Smooth muscle cell (in vitro differentiated cells): ENCODE measurements around the gene SOX6. TPM values are rescaled to one million over a fixed set of nuclear protein-coding genes. Genes with fewer than 3 reads are reported as not detected.
A peak's percentile ranks its signal among the peaks of the same experiment; 100 is the strongest.

Experiments used
- DNase-seq: peaks from one replicate; lab custom pipeline; 2025; ENCODE audit not compliant: unreplicated experiment; lab: John Stamatoyannopoulos, UW
- H2AFZ ChIP-seq: fragments of 200-600 bp; sonication (generic); 2 replicates; pipeline ENCODE4 v1.6.0; 2016; ENCODE audit warnings: antibody characterized with exemption, low read depth, mild to moderate bottlenecking
- H3F3A ChIP-seq: fragments of 200-600 bp; sonication (generic); 2 replicates; pipeline ENCODE4 v1.6.0; 2017; ENCODE audit warnings: antibody characterized with exemption, low read depth
- H3K27ac ChIP-seq: fragments of 200-600 bp; sonication (generic); 2 replicates; pipeline ENCODE4 v1.5.1; 2016; ENCODE audit warnings: low read depth, mild to moderate bottlenecking
- H3K27me3 ChIP-seq: fragments of 200-600 bp; sonication (generic); 2 replicates; pipeline ENCODE4 v1.6.1; 2016; ENCODE audit warnings: low read depth, mild to moderate bottlenecking
- H3K36me3 ChIP-seq: fragments of 200-600 bp; sonication (generic); 2 replicates; pipeline ENCODE4 v1.5.1; 2016; ENCODE audit warnings: low read depth
- H3K4me1 ChIP-seq: fragments of 200-600 bp; sonication (generic); 2 replicates; pipeline ENCODE4 v1.5.1; 2016; ENCODE audit warnings: low read depth
- H3K4me2 ChIP-seq: fragments of 200-600 bp; sonication (generic); 2 replicates; pipeline ENCODE4 v1.6.0; 2016; ENCODE audit warnings: mild to moderate bottlenecking
- H3K4me3 ChIP-seq: fragments of 200-600 bp; sonication (generic); 2 replicates; pipeline ENCODE4 v1.5.1; 2016; ENCODE audit warnings: mild to moderate bottlenecking
- H3K79me2 ChIP-seq: fragments of 200-600 bp; sonication (generic); 2 replicates; pipeline ENCODE4 v1.6.0; 2016; ENCODE audit warnings: low read depth, mild to moderate bottlenecking
- H3K9ac ChIP-seq: fragments of 200-600 bp; sonication (generic); 2 replicates; pipeline ENCODE4 v1.6.0; 2016; ENCODE audit warnings: low read depth
- H3K9me3 ChIP-seq: fragments of 200-600 bp; sonication (generic); replicated peaks from 2 replicates; pipeline ENCODE4 v1.5.1; 2016; ENCODE audit warnings: low read depth
- H4K20me1 ChIP-seq: fragments of 200-600 bp; sonication (generic); 2 replicates; pipeline ENCODE4 v1.6.0; 2016; ENCODE audit warnings: low read depth
- CTCF ChIP-seq: fragments of 200-600 bp; sonication (generic); IDR thresholded peaks from 2 replicates; pipeline ENCODE4 v1.5.1; 2017; ENCODE audit warnings: borderline replicate concordance, mild to moderate bottlenecking, antibody characterized with exemption; ENCODE audit not compliant: insufficient read depth, poor library complexity, severe bottlenecking
- WGBS: methylation state at CpG from one replicate; pipeline ENCODE4 v1.1.7; 2016; ENCODE audit warnings: low lambda C conversion rate; 5-methylcytosine and 5-hydroxymethylcytosine counted together
- polyA plus RNA-seq: library from polyadenylated mRNA; unstranded; fragments of >200 nt; fragmentation: Nextera tagmentation; extraction: Ambion mirVana; gene quantifications from 2 replicates; pipeline ENCODE4 v1.2.1, GENCODE V29; 2016
- total RNA-seq: library from RNA; depleted of rRNA; stranded (reverse); fragments of >200 nt; gene quantifications from 2 replicates; pipeline ENCODE4 v1.2.3, GENCODE V29; 2014

SOX6 gene
- total and polyA plus RNA-seq, 2 experiments from 2014 or later: 11.2 to 27.6 TPM

- no peaks in the 10 kb centered on the region for H3K9me3 ChIP-seq
- 47% methylated on average over 1 of the region's 1 CpG for WGBS
- H3K27ac ChIP-seq: peak overlapping the region; percentile 38
These were observed 353.4 kb downstream of the SOX6 start for GRCh38 chr11:16002942-16003341.

GRCh38 chr11:16001899-16002426 lies 354.4 kb downstream of the SOX6 start:
- H3K9me3 ChIP-seq: no peaks in the 10 kb centered on the region
- peaks cover 12% of the 10 kb centered on the region for H3F3A ChIP-seq
- H3K4me3 ChIP-seq: peak overlapping the region; percentile 14
- H3K9ac ChIP-seq: no peak overlapping the region
- H3K27ac ChIP-seq: peak overlapping the region; percentile 38
- peaks cover 11% of the 10 kb centered on the region for H3K4me1 ChIP-seq
- no peaks in the 10 kb centered on the region for H3K79me2 ChIP-seq
- peak overlapping the region; percentile 36 for H3K4me2 ChIP-seq
- peaks cover 4% of the 10 kb centered on the region for H4K20me1 ChIP-seq
- H2AFZ ChIP-seq: no peak overlapping the region
- H3K27me3 ChIP-seq: no peaks in the 10 kb centered on the region
- DNase-seq: no peak
- H3K36me3 ChIP-seq: no peaks in the 10 kb centered on the region
- WGBS: 8% methylated on average over 4 of the region's 4 CpGs
- no peak for TF ChIP-seq CTCF

More at GRCh38 chr11:16002942-16003341, 353.4 kb downstream of the SOX6 start:
- no peaks in the 10 kb centered on the region for H3K27me3 ChIP-seq
- peak overlapping the region; percentile 36 for H3K4me2 ChIP-seq
- no peaks in the 10 kb centered on the region for H3K79me2 ChIP-seq
- no peak overlapping the region for H3K4me3 ChIP-seq
- no peak for TF ChIP-seq CTCF
- no peak overlapping the region for H3K9ac ChIP-seq
- no peak for DNase-seq
- H3K4me1 ChIP-seq: peaks cover 11% of the 10 kb centered on the region
- no peaks in the 10 kb centered on the region for H3K36me3 ChIP-seq
- H4K20me1 ChIP-seq: peaks cover 4% of the 10 kb centered on the region
- peaks cover 12% of the 10 kb centered on the region for H3F3A ChIP-seq
- H2AFZ ChIP-seq: no peak overlapping the region

- no peak overlapping the region for H3K9ac ChIP-seq
- H3K27me3 ChIP-seq: no peaks in the 10 kb centered on the region
- H2AFZ ChIP-seq: no peak overlapping the region
- no peak for DNase-seq
- no peaks in the 10 kb centered on the region for H3K9me3 ChIP-seq
- H3K79me2 ChIP-seq: no peaks in the 10 kb centered on the region
- H4K20me1 ChIP-seq: peaks cover 4% of the 10 kb centered on the region
- TF ChIP-seq CTCF: no peak
- no peaks in the 10 kb centered on the region for H3K36me3 ChIP-seq
- peak overlapping the region; percentile 14 for H3K4me3 ChIP-seq
- 65% methylated on average over 4 of the region's 4 CpGs for WGBS
- peak overlapping the region; percentile 36 for H3K4me2 ChIP-seq
- peak overlapping the region; percentile 38 for H3K27ac ChIP-seq
- peaks cover 12% of the 10 kb centered on the region for H3F3A ChIP-seq
- peaks cover 11% of the 10 kb centered on the region for H3K4me1 ChIP-seq
These were observed 355.2 kb downstream of the SOX6 start for GRCh38 chr11:16001044-16001568.

GRCh38 chr11:16000065-16000464 lies 356.3 kb downstream of the SOX6 start:
- WGBS: 56% methylated on average over 1 of the region's 1 CpG
- H2AFZ ChIP-seq: no peak overlapping the region

More at GRCh38 chr11:16000065-16000464, 356.3 kb downstream of the SOX6 start:
- no peaks in the 10 kb centered on the region for H3K27me3 ChIP-seq
- no peak overlapping the region for H3K4me2 ChIP-seq
- H3K4me3 ChIP-seq: no peak overlapping the region
- peaks cover 12% of the 10 kb centered on the region for H3F3A ChIP-seq
- no peaks in the 10 kb centered on the region for H3K9me3 ChIP-seq
- H4K20me1 ChIP-seq: peaks cover 4% of the 10 kb centered on the region
- no peak overlapping the region for H3K27ac ChIP-seq
- no peak for DNase-seq
- H3K79me2 ChIP-seq: no peaks in the 10 kb centered on the region
- H3K36me3 ChIP-seq: no peaks in the 10 kb centered on the region
- H3K9ac ChIP-seq: no peak overlapping the region
- H3K4me1 ChIP-seq: peaks cover 11% of the 10 kb centered on the region
- TF ChIP-seq CTCF: no peak
